HG02973 (cell line): Measurements from ENCODE around the gene ARHGAP4.

ENCODE experiments used
- ATAC-seq: cut with Tn5 transposase; IDR thresholded peaks from one replicate; pipeline ENCODE4 v1.9.1; 2021; ENCODE audit warnings: moderate library complexity; ENCODE audit not compliant: unreplicated experiment

The ARHGAP4 gene

GRCh38 chrX:153928846-153929245, 2.8 kb upstream of the ARHGAP4 start:
- no peak for ATAC-seq

GRCh38 chrX:153927922-153928760, 2.1 kb upstream of the ARHGAP4 start:
- ATAC-seq, result peak; percentile 60

- no peak for ATAC-seq
Measured at GRCh38 chrX:153927672-153927921, 1.5 kb upstream of the ARHGAP4 start.

GRCh38 chrX:153926858-153927671, 1.0 kb upstream of the ARHGAP4 start:
- peak; percentile 37 for ATAC-seq

GRCh38 chrX:153926552-153926857, 441 bp upstream of the ARHGAP4 start:
- ATAC-seq, result no peak

DNA sequence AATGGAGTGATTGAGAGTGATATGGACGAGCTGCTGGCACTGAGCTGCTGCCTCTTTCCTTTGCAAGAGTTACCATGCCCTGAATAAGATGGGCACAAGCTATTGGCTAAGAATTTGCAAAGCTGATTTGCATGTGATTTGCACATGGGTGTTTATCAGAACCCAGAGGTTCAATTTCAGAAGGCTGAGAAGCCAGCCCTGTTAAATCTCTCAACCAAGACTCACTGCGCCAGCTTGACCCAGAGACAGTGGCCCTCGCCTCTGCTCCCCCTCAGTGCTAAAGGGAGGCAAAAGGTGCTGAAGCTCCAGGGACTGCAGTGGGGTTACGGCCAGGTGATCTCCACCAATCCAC, 701 bp downstream of the ARHGAP4 start:
- no peak for ATAC-seq

DNA sequence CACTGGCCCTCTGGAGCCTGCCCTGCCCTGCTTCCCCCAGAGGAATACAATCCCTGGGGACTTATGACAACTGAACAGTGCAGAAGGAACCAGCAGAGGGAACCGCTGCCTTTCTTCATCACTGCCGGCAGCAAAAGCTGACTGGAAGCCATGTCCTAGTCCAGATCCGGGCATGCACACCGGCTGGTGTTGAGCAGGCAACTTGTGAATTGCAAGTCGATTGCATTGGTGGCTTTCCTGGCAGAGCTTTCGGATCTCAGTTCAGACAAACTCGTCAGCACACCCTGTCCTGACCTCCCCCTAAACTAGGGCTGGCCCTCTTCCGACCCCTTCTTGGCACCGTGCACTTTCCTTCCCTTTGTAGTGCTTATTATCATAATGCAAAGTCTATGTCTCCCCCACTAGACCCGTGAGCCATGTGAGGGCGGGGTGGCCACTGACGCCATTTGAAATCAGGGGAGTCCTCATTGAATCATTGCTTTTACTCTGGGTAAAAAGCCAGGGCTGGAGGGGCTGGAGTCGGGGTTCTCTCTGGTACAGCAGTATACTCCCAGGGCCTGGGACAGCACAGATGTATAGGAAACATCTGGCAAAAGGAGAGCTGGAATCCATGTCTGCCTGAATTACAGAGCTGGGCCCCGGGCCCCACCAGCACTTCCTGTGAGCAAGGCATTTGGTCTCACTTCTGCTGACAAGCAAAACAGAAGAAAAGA, 1.8 kb downstream of the ARHGAP4 start:
- ATAC-seq, result no peak

GRCh38 chrX:153922932-153923857, 2.9 kb downstream of the ARHGAP4 start:
- no peak for ATAC-seq

GRCh38 chrX:153921511-153922446, 4.3 kb downstream of the ARHGAP4 start:
- ATAC-seq, result no peak

DNA sequence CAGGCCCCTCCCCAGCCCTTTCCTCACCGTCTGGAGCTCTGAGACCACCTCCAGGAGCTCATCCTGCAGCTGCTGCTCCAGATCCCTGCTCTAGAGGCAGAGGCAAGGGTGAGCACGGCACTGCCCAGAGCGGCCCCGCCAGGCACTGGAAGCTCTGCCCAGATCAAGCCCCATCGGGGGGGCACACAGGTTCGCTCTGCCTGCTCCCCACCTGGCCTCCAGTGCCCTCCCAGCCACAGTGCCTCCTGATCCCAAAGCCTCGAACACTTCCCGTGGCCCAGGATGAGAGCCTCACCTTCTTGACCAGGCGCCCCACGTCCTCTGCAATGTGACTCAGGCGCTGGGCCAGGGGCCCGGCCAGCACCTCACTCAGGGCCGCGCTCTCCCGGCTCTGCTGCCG, 5.0 kb downstream of the ARHGAP4 start:
- no peak for ATAC-seq

- ATAC-seq, result no peak
Measured at GRCh38 chrX:153920546-153920945, 5.5 kb downstream of the ARHGAP4 start.

GRCh38 chrX:153919281-153919680, 6.8 kb downstream of the ARHGAP4 start:
- no peak for ATAC-seq

GRCh38 chrX:153917869-153918268, 8.2 kb downstream of the ARHGAP4 start:
- ATAC-seq, result no peak

DNA sequence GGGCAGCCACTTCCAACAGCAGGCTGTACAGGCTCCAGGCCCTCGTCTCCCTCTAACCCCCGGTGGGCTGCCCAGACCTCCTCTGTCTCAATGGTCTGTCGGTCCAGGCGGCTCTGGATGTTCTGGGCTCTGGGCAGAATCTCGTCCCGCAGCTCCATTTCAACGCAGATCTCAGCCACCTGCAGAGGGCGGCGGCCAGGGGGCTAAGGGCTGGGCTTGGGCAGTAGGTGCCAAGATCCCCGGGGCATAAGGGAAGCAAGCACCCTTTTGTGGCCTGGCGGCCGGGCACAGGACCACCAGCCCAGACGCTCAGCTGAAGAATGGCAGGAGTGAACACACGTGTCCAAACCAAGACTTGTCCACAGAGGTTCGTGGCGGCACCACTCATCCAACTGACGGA, 12.4 kb downstream of the ARHGAP4 start:
- ATAC-seq, result no peak

DNA sequence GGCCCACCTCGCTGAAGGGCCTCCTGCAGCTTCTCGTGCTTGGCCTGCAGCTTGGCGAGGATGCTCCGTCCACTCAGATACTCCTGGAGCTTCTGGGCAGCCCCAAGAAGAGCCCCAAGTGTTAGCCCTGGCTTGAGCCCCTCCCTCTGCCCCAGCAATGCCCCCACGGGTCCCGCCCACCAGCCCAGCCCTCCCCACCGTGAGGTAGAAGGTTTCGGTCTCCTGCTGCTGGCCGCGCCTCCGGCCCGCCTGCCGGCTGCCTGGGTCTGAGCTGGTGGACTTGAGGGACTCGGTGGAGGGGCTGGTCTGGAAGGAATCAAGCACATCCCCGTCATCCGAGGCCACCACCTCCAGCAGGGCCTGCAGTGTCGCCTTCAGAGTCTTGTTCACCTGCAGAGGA, 12.9 kb downstream of the ARHGAP4 start:
- ATAC-seq, result no peak

- no peak for ATAC-seq
Measured at GRCh38 chrX:153911798-153912197, 14.3 kb downstream of the ARHGAP4 start.

- ATAC-seq, result no peak
Measured at GRCh38 chrX:153910446-153910845, 15.6 kb downstream of the ARHGAP4 start.

GRCh38 chrX:153909980-153910360, 16.1 kb downstream of the ARHGAP4 start:
- no peak for ATAC-seq

DNA sequence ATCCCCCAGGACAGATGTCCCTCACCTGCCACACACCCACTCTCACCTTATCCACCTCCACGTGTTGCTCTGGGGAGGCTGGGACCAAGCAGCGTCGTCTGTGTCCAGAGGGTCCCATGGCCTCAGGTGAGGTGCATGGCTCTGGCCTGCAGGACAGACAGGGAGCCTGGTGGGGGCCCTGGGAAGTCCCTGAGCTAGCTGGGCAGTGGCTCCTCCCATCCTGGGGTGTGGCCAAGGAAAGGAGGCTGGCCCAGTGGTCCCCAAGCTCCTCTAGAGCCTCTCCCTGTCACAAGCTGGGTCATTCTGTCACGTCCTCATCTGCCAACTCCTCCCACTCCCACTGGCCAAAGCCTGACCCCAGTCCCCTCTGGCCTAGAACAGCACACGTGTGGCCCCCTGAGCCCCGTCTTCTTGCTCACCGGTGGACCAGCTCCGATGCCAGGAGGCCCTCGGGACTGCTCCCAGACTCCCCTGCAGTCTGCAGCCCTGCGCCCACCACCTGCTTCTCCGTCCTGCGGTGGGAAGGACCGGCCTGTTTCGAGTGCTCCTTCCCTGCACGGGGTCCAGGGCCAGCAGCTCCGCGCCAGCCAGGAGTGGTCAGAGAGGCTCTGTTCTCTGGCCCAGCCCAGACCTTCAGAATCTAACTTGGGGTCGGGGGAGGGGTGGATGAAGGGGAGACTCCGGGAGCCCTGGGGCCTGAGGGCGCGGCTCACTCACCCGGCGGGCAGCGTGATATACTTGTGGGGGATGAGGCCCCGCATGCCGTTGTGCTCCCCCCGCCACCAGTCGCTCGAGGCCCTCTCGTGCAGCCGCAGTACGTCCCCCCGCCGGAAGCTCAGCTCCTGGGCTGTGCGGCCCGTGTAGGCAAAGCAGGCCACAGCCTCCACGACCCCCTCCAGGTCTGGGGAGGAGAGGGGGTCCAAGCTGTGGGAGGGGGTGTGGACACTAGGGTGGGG, 16.8 kb downstream of the ARHGAP4 start:
- ATAC-seq, result no peak
